Measurements from ENCODE around the gene NRP2.

GRCh38 chr2:205743137-205743536 is 60.8 kb downstream of the NRP2 start:
- TF ChIP-seq CTCF (IDR thresholded peaks at IDR 0.05) (no peak), EZH2 (IDR thresholded peaks at IDR 0.05; ENCODE audit: borderline replicate concordance, insufficient read depth, low read depth, low read length, poor library complexity, severe bottlenecking) (no peak)

Measured in B cell (primary cell).